Mesendoderm (in vitro differentiated cells): ENCODE data around the gene HHIPL1.

Experiments
- DNase-seq: peaks from one replicate; pipeline ENCODE4 v3.0.0; 2013
- H2AK5ac ChIP-seq: 2 replicates; pipeline ENCODE4 v1.6.1; 2013; ENCODE audit warnings: low read length, inconsistent platforms
- H2BK120ac ChIP-seq: 2 replicates; pipeline ENCODE4 v1.6.1; 2013; ENCODE audit warnings: low read depth, mild to moderate bottlenecking, low read length, moderate library complexity, mixed read lengths
- H2BK15ac ChIP-seq: replicated peaks from 2 replicates; pipeline ENCODE4 v1.6.1; 2013; ENCODE audit warnings: low read depth, mild to moderate bottlenecking, moderate library complexity
- H2BK5ac ChIP-seq: 2 replicates; pipeline ENCODE4 v1.6.1; 2013; ENCODE audit warnings: low read length, inconsistent platforms
- H3K18ac ChIP-seq: 2 replicates; pipeline ENCODE4 v1.6.1; 2013; ENCODE audit warnings: mild to moderate bottlenecking, low read length, mixed read lengths
- H3K23ac ChIP-seq: one replicate; pipeline ENCODE4 v1.6.1; 2013; ENCODE audit warnings: low read length
- H3K27ac ChIP-seq: 2 replicates; pipeline ENCODE4 v1.5.1; 2013; ENCODE audit warnings: low read depth, mild to moderate bottlenecking, inconsistent platforms, low read length, moderate library complexity
- H3K27me3 ChIP-seq: 2 replicates; pipeline ENCODE4 v1.6.1; 2013; ENCODE audit warnings: low read length, control low read depth, mild to moderate bottlenecking, inconsistent platforms; ENCODE audit not compliant: insufficient read depth, poor library complexity
- H3K36me3 ChIP-seq: 2 replicates; pipeline ENCODE4 v1.6.1; 2013; ENCODE audit warnings: low read length, inconsistent platforms; ENCODE audit not compliant: control insufficient read depth, insufficient read depth
- H3K4ac ChIP-seq: one replicate; pipeline ENCODE4 v1.6.1; 2013; ENCODE audit warnings: low read depth, mild to moderate bottlenecking, low read length, moderate library complexity
- H3K4me1 ChIP-seq: 2 replicates; pipeline ENCODE4 v1.6.1; 2013; ENCODE audit warnings: low read depth, low read length, inconsistent platforms; ENCODE audit not compliant: control insufficient read depth
- H3K4me2 ChIP-seq: 2 replicates; pipeline ENCODE4 v1.6.1; 2013; ENCODE audit warnings: low read length
- H3K4me3 ChIP-seq: 2 replicates; pipeline ENCODE4 v1.5.1; 2013; ENCODE audit warnings: mild to moderate bottlenecking, low read length
- H3K56ac ChIP-seq: one replicate; pipeline ENCODE4 v1.6.1; 2013; ENCODE audit warnings: low read length
- H3K79me1 ChIP-seq: 2 replicates; pipeline ENCODE4 v1.6.1; 2013; ENCODE audit warnings: low read length, inconsistent platforms
- H3K79me2 ChIP-seq: 2 replicates; pipeline ENCODE4 v1.6.1; 2013; ENCODE audit warnings: mild to moderate bottlenecking, low read length; ENCODE audit not compliant: control insufficient read depth, insufficient read depth
- H3K9ac ChIP-seq: 2 replicates; pipeline ENCODE4 v1.6.1; 2013; ENCODE audit warnings: low read length, inconsistent platforms
- H4K5ac ChIP-seq: one replicate; pipeline ENCODE4 v1.6.1; 2013; ENCODE audit warnings: low read length
- H4K8ac ChIP-seq: one replicate; pipeline ENCODE4 v1.6.1; 2013; ENCODE audit warnings: low read depth, mild to moderate bottlenecking, control low read depth, low read length, moderate library complexity
- WGBS: extraction: QIAGEN DNeasy Blood & Tissue Kit; methylation state at CpG from one replicate; pipeline ENCODE4 v1.1.7; 2013; ENCODE audit warnings: low lambda C conversion rate, missing lambda C conversion rate; ENCODE audit not compliant: insufficient coverage; ENCODE audit errors: extremely low coverage; 5-methylcytosine and 5-hydroxymethylcytosine counted together

HHIPL1 gene

DNA sequence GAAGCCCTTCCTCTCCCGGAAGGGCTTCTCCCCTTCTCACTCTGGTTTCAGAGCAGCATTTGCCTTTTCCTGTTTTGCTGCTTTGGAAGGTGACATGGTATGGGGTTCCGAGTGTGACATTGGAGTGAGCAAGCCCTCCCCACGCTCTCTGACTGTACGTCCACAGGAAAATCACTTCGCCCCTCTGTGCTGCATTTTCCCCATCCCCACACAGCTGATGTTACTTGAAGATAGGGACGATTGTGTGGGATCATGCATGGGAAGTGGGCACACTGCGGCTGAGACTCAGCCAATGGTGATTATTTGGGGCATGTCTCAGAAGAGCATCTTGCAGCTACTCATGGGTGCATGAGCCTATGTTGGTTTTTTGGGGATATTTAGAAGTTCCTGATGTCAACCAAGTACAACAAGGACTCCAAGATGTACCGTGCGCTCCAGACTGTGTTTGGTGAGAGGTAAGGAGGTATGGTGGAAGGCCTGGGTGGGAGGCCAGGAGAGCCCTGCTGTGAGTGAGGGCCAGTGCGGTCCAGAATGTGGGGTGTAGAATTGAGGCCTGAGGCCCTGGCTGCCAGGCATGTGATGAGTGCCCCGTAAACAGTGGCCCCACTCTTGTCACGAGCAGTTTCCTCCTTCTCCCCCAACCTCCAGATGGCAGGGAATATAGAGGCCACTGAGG, 54.3 kb downstream of the HHIPL1 start:
- Histone ChIP-seq H3K4me1 (no peaks in the 10 kb centered on the region), H2BK5ac (no peak overlapping the region), H3K27me3 (no peaks in the 10 kb centered on the region), H3K4ac (no peak overlapping the region), H3K23ac (no peak overlapping the region), H4K8ac (no peak overlapping the region), H2AK5ac (no peak overlapping the region), H3K56ac (no peak overlapping the region), H2BK15ac (no peak overlapping the region), H4K5ac (no peak overlapping the region), H3K27ac (no peak overlapping the region), H3K36me3 (no peaks in the 10 kb centered on the region), H3K18ac (no peak overlapping the region), H3K4me2 (no peak overlapping the region), H3K9ac (no peak overlapping the region), H3K79me2 (no peaks in the 10 kb centered on the region), H3K4me3 (no peak overlapping the region), H2BK120ac (no peak overlapping the region), H3K79me1 (no peaks in the 10 kb centered on the region)
- WGBS: no CpG with 5 or more reads among the region's 12 CpGs
- no peak for DNase-seq

DNA sequence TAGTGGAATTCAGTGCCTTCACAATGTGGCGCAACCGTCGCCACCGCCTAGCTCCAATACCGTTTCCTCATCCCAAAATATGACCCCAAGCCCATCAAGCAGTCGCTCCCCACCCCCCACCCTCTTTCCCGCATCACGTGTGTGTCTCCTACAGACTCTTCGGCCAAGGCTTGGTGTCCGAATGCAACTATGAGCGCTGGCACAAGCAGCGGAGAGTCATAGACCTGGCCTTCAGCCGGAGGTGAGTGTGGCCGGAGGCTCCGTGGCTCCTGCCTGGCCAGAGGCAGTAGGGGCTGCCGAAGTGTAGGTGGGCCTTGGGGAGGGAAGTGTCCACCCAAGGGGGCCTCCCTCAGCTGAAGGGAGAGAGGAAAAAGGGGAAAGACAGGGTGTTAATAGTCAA, 54.9 kb downstream of the HHIPL1 start:
- H3K23ac ChIP-seq: no peak overlapping the region
- no peak overlapping the region for H2BK120ac ChIP-seq
- no peak overlapping the region for H3K18ac ChIP-seq
- H2BK5ac ChIP-seq: no peak overlapping the region
- DNase-seq: no peak
- no peaks in the 10 kb centered on the region for H3K79me2 ChIP-seq
- no peak overlapping the region for H3K9ac ChIP-seq
- H2AK5ac ChIP-seq: no peak overlapping the region
- H3K4me2 ChIP-seq: no peak overlapping the region
- H3K4me3 ChIP-seq: no peak overlapping the region
- no peak overlapping the region for H4K5ac ChIP-seq
- no peak overlapping the region for H4K8ac ChIP-seq
- no peaks in the 10 kb centered on the region for H3K36me3 ChIP-seq
- H2BK15ac ChIP-seq: no peak overlapping the region
- H3K4ac ChIP-seq: no peak overlapping the region
- H3K79me1 ChIP-seq: no peaks in the 10 kb centered on the region
- WGBS: no CpG with 5 or more reads among the region's 16 CpGs
- no peaks in the 10 kb centered on the region for H3K4me1 ChIP-seq
- no peaks in the 10 kb centered on the region for H3K27me3 ChIP-seq
- no peak overlapping the region for H3K56ac ChIP-seq
- H3K27ac ChIP-seq: no peak overlapping the region

DNA sequence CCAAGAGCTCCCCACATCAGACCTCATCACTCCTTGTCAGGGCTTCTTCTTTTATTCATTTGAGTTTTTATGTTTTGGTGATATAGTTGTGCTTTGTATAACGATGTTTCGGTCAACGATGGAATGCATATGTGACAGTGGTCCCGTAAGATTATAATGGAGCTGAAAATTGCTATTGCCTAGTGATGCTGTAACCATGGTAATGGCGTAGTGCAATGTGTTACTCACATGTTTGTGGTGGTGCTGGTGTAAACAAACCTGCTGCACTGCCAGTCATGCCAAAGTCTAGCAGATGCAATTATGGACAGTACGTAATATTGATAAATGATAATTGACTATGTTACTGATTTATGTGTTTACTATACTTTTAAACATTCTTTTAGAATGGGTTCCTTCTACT, 55.5 kb downstream of the HHIPL1 start:
- Histone ChIP-seq H3K23ac (no peak overlapping the region), H3K27me3 (no peaks in the 10 kb centered on the region), H2BK5ac (no peak overlapping the region), H4K8ac (no peak overlapping the region), H2BK120ac (no peak overlapping the region), H3K36me3 (no peaks in the 10 kb centered on the region), H4K5ac (no peak overlapping the region), H2BK15ac (no peak overlapping the region), H2AK5ac (no peak overlapping the region), H3K79me2 (no peaks in the 10 kb centered on the region), H3K79me1 (no peaks in the 10 kb centered on the region), H3K18ac (no peak overlapping the region), H3K4ac (no peak overlapping the region), H3K27ac (no peak overlapping the region), H3K4me2 (no peak overlapping the region), H3K56ac (no peak overlapping the region), H3K9ac (no peak overlapping the region), H3K4me3 (no peak overlapping the region), H3K4me1 (no peaks in the 10 kb centered on the region)
- DNase-seq: no peak
- WGBS: no CpG with 5 or more reads among the region's 6 CpGs

DNA sequence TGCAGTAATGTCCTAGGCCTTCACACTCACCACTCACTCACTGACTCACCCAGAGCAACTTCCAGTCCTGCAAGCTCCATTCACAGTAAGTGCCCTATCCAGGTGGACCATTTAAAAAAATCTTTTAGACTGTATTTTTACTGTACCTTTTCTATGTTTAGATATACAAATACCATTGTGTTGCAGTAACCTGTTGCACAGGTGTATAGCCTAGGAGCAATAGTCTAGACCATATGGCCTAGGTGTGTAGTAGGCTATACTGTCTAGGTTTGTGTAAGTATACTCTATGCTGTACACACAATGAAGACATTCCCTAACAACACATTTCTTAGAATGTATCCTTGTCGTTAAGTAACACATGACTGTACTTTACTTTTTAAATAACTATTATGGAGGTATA, 56.3 kb downstream of the HHIPL1 start:
- Histone ChIP-seq H3K4me3 (no peak overlapping the region), H3K36me3 (no peaks in the 10 kb centered on the region), H3K4me1 (no peaks in the 10 kb centered on the region), H3K56ac (no peak overlapping the region), H3K4me2 (no peak overlapping the region), H2BK5ac (no peak overlapping the region), H3K27ac (no peak overlapping the region), H2BK15ac (no peak overlapping the region), H3K18ac (no peak overlapping the region), H3K79me1 (no peaks in the 10 kb centered on the region), H3K27me3 (no peaks in the 10 kb centered on the region), H4K5ac (no peak overlapping the region), H2AK5ac (no peak overlapping the region), H3K23ac (no peak overlapping the region), H3K79me2 (no peaks in the 10 kb centered on the region), H3K4ac (no peak overlapping the region), H2BK120ac (no peak overlapping the region), H4K8ac (no peak overlapping the region), H3K9ac (no peak overlapping the region)
- DNase-seq: no peak
- no CpG with 5 or more reads among the region's 1 CpG for WGBS

DNA sequence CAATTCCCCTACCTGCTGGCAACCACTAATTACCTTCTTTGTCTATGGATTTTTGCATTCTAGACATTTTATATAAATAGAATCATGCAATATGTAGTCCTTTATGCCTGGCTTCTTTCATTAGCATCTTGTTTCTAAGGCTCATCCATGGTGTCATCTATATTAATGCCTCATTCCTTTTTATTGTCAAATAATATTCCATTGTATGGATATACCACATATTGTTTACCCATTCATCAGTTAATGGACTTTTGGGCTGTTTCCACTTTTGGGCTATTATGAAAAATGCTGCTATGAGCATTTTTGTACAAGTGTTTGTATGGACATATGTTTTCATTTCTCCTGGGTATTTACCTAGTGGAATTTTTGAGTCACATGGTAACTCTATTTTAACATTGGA, 57.2 kb downstream of the HHIPL1 start:
- H4K5ac ChIP-seq: no peak overlapping the region
- no peaks in the 10 kb centered on the region for H3K36me3 ChIP-seq
- H3K56ac ChIP-seq: no peak overlapping the region
- H3K4me2 ChIP-seq: no peak overlapping the region
- no peak overlapping the region for H3K23ac ChIP-seq
- no peak overlapping the region for H3K27ac ChIP-seq
- H2BK15ac ChIP-seq: no peak overlapping the region
- H3K4me3 ChIP-seq: no peak overlapping the region
- DNase-seq: no peak
- no peak overlapping the region for H2AK5ac ChIP-seq
- no peaks in the 10 kb centered on the region for H3K79me1 ChIP-seq
- H3K27me3 ChIP-seq: no peaks in the 10 kb centered on the region
- H2BK120ac ChIP-seq: no peak overlapping the region
- no peaks in the 10 kb centered on the region for H3K4me1 ChIP-seq
- H3K4ac ChIP-seq: no peak overlapping the region
- no peak overlapping the region for H4K8ac ChIP-seq
- H3K79me2 ChIP-seq: no peaks in the 10 kb centered on the region
- H3K9ac ChIP-seq: no peak overlapping the region
- H2BK5ac ChIP-seq: no peak overlapping the region
- H3K18ac ChIP-seq: no peak overlapping the region

DNA sequence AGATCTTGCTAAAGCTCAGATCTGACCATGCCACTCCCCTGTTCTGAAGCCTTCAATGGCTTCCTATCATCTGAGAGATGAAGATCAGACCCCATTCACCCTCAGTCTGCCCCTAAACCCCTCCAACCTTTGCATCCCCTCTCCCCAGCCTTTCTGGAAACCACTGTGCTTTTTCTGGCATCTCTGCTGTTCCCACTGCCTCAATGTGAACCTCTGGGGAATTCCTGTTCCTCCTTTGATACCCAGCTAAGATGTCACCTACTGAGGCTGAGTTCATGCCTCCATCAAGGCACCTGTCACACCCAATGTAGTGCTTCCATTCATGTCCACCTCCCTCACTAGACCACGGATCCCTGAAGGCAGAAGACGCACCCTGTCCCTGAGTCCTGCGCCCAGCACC, 58.5 kb downstream of the HHIPL1 start:
- H3K79me2 ChIP-seq: no peaks in the 10 kb centered on the region
- no peak overlapping the region for H4K5ac ChIP-seq
- no peak for DNase-seq
- no peak overlapping the region for H2BK5ac ChIP-seq
- H3K4me2 ChIP-seq: no peak overlapping the region
- no CpG with 5 or more reads among the region's 3 CpGs for WGBS
- no peaks in the 10 kb centered on the region for H3K79me1 ChIP-seq
- H3K4me3 ChIP-seq: no peak overlapping the region
- no peaks in the 10 kb centered on the region for H3K27me3 ChIP-seq
- H3K4ac ChIP-seq: no peak overlapping the region
- H4K8ac ChIP-seq: no peak overlapping the region
- H3K27ac ChIP-seq: no peak overlapping the region
- no peak overlapping the region for H3K56ac ChIP-seq
- H2AK5ac ChIP-seq: no peak overlapping the region
- H3K36me3 ChIP-seq: no peaks in the 10 kb centered on the region
- no peak overlapping the region for H3K18ac ChIP-seq
- H2BK120ac ChIP-seq: no peak overlapping the region
- H2BK15ac ChIP-seq: no peak overlapping the region
- H3K23ac ChIP-seq: no peak overlapping the region
- H3K4me1 ChIP-seq: no peaks in the 10 kb centered on the region
- H3K9ac ChIP-seq: no peak overlapping the region
